MM.1S (cell line): ENCODE measurements around the gene ACSL1.

ENCODE experiments used
- CTCF ChIP-seq: fragments of 300-600 bp; sonication (generic); IDR thresholded peaks from 2 replicates; pipeline ENCODE4 v1.5.1; 2016; ENCODE audit warnings: antibody characterized with exemption, low read length, mixed read lengths
- EZH2 ChIP-seq: fragments of 300-600 bp; sonication (generic); optimal IDR thresholded peaks from 2 replicates; pipeline ENCODE3; 2017; ENCODE audit warnings: low read depth, mild to moderate bottlenecking, antibody characterized with exemption, low read length, mixed read lengths
- EZH2phosphoT487 ChIP-seq: fragments of 300-600 bp; sonication (generic); IDR thresholded peaks from 2 replicates; pipeline ENCODE4 v1.6.1; 2018; ENCODE audit warnings: antibody characterized with exemption, low read length

DNA sequence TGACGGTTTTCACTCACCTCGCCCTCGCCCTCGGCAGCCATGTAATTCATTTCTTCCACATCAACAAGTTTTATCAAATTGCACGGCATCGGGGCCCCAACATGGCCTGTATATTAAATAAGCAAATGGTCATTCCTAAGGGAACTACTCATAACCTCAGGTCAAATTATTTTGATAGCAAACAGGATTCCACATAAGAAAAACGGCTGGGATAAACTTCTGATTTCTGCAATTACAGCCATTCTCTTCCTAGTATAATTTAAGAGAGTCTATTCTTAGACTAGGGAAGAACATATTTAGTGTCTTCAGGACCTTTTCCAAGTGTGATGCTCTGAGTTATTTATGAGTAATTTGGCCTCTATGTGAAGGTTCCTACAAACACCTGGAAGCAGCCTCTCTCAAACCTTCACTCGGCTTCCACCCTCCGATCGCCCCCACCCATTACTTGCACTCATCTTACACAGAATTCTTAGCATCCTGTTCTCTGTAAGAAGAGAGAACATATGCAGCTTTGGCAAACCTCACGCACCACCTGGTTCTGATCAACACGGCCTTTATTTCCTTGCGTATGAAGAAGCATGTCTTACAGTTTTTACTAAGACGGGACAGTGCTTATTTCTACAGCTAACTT is 62.5 kb downstream of the ACSL1 start:
- TF ChIP-seq CTCF = no peak
- no peak for TF ChIP-seq EZH2
- TF ChIP-seq EZH2phosphoT487 = no peak
